SU-DHL-6 (cell line): Measurements from ENCODE around the gene ARL2BP.

ENCODE experiments used
- H2AFZ ChIP-seq: fragments of 200-600 bp; sonication (generic); 2 replicates; pipeline ENCODE4 v1.6.1; 2014; ENCODE audit warnings: low read depth, mild to moderate bottlenecking, moderate library complexity, mixed read lengths, antibody characterized with exemption, low read length; ENCODE audit not compliant: severe bottlenecking
- H3F3A ChIP-seq: fragments of 200-600 bp; shearing (Covaris generic); 2 replicates; pipeline ENCODE4 v1.6.0; 2016; ENCODE audit warnings: antibody characterized with exemption, mild to moderate bottlenecking; ENCODE audit not compliant: insufficient read depth
- H3K27ac ChIP-seq: fragments of 200-600 bp; sonication (generic); 2 replicates; pipeline ENCODE4 v1.5.1; 2016; ENCODE audit warnings: low read depth, mild to moderate bottlenecking, low read length, moderate library complexity, mixed read lengths
- H3K27me3 ChIP-seq: fragments of 200-600 bp; sonication (generic), shearing (Covaris generic); 2 replicates; pipeline ENCODE4 v1.6.0; 2014; ENCODE audit warnings: mild to moderate bottlenecking, low read length
- H3K36me3 ChIP-seq: fragments of 200-600 bp; sonication (generic); 2 replicates; pipeline ENCODE4 v1.6.1; 2014; ENCODE audit warnings: mild to moderate bottlenecking, low read length, mixed read lengths
- H3K4me2 ChIP-seq: fragments of 300-600, 200-600 bp; shearing (Covaris generic), sonication (generic); 2 replicates; pipeline ENCODE4 v1.6.0; 2014; ENCODE audit warnings: low read length, low read depth, mild to moderate bottlenecking; ENCODE audit not compliant: poor library complexity, severe bottlenecking
- H3K4me3 ChIP-seq: fragments of 200-600 bp; sonication (generic); 2 replicates; pipeline ENCODE4 v1.5.1; 2014; ENCODE audit warnings: antibody characterized with exemption, low read length, mild to moderate bottlenecking, mixed read lengths; ENCODE audit not compliant: insufficient read depth, poor library complexity, severe bottlenecking
- H3K79me2 ChIP-seq: fragments of 200-600 bp; sonication (generic); 2 replicates; pipeline ENCODE4 v1.6.1; 2014; ENCODE audit warnings: mild to moderate bottlenecking, low read length, moderate library complexity; ENCODE audit not compliant: insufficient read depth
- H3K9ac ChIP-seq: fragments of 200-600 bp; sonication (generic); 2 replicates; pipeline ENCODE4 v1.7.0; 2014; ENCODE audit warnings: mild to moderate bottlenecking, low read length
- H3K9me2 ChIP-seq: fragments of 200-600 bp; sonication (generic); replicated peaks from 2 replicates; pipeline ENCODE4 v1.6.1; 2014; ENCODE audit warnings: low read length; ENCODE audit not compliant: insufficient read depth
- H3K9me3 ChIP-seq: fragments of 200-600 bp; sonication (generic); 2 replicates; pipeline ENCODE4 v1.6.1; 2014; ENCODE audit warnings: low read length, mixed read lengths; ENCODE audit not compliant: insufficient read depth
- H4K20me1 ChIP-seq: fragments of 200-600 bp; sonication (generic); 2 replicates; pipeline ENCODE4 v1.6.1; 2014; ENCODE audit warnings: low read depth, mild to moderate bottlenecking, antibody characterized with exemption, low read length, moderate library complexity, mixed read lengths
- CTCF ChIP-seq: fragments of 200-600 bp; sonication (generic); IDR thresholded peaks from one replicate; pipeline ENCODE4 v1.5.1; 2017; ENCODE audit warnings: antibody characterized with exemption, mild to moderate bottlenecking, low read length, moderate library complexity; ENCODE audit not compliant: insufficient read depth, poor library complexity, severe bottlenecking
- EZH2phosphoT487 ChIP-seq: fragments of 200-600 bp; sonication (generic), shearing (Covaris generic); conservative IDR thresholded peaks from 2 replicates; pipeline ENCODE4 v1.6.1; 2018; ENCODE audit warnings: mild to moderate bottlenecking, antibody characterized with exemption, low read length, moderate library complexity, mixed read lengths

The ARL2BP gene

GRCh38 chr16:57263541-57264351 is 18.7 kb downstream of the ARL2BP start:
- Histone ChIP-seq H3K4me2 (no peak overlapping the region), H2AFZ (no peak overlapping the region), H4K20me1 (no peaks in the 10 kb centered on the region), H3K79me2 (no peaks in the 10 kb centered on the region), H3K9ac (no peak overlapping the region), H3K27me3 (no peaks in the 10 kb centered on the region), H3K9me3 (no peaks in the 10 kb centered on the region), H3K27ac (no peak overlapping the region), H3K36me3 (no peaks in the 10 kb centered on the region), H3F3A (no peaks in the 10 kb centered on the region), H3K9me2 (no peaks in the 10 kb centered on the region), H3K4me3 (no peak overlapping the region)
- no peak for TF ChIP-seq EZH2phosphoT487
- no peak for TF ChIP-seq CTCF

GRCh38 chr16:57264381-57264780 is 19.3 kb downstream of the ARL2BP start:
- Histone ChIP-seq H3K27ac (no peak overlapping the region), H3K9me2 (no peaks in the 10 kb centered on the region), H3F3A (no peaks in the 10 kb centered on the region), H3K36me3 (no peaks in the 10 kb centered on the region), H3K27me3 (no peaks in the 10 kb centered on the region), H2AFZ (no peak overlapping the region), H3K4me3 (no peak overlapping the region), H3K4me2 (no peak overlapping the region), H3K79me2 (no peaks in the 10 kb centered on the region), H3K9ac (no peak overlapping the region), H4K20me1 (no peaks in the 10 kb centered on the region), H3K9me3 (no peaks in the 10 kb centered on the region)
- TF ChIP-seq CTCF (no peak), EZH2phosphoT487 (no peak)

- H3K9me2 ChIP-seq, result no peaks in the 10 kb centered on the region
- no peaks in the 10 kb centered on the region for H3F3A ChIP-seq
- no peak for TF ChIP-seq EZH2phosphoT487
- TF ChIP-seq CTCF, result no peak
- H3K36me3 ChIP-seq, result no peaks in the 10 kb centered on the region
- no peak overlapping the region for H3K4me2 ChIP-seq
- no peak overlapping the region for H3K9ac ChIP-seq
- H2AFZ ChIP-seq, result no peak overlapping the region
- no peaks in the 10 kb centered on the region for H3K27me3 ChIP-seq
- H3K79me2 ChIP-seq, result no peaks in the 10 kb centered on the region
- H3K27ac ChIP-seq, result no peak overlapping the region
- no peak overlapping the region for H3K4me3 ChIP-seq
- H4K20me1 ChIP-seq, result no peaks in the 10 kb centered on the region
- no peaks in the 10 kb centered on the region for H3K9me3 ChIP-seq
These were observed 19.9 kb downstream of the ARL2BP start for GRCh38 chr16:57264950-57265371.
